ENCODE measurements around the gene CDHR3. TPM values are rescaled to one million over a fixed set of nuclear protein-coding genes. Genes with fewer than 3 reads are reported as not detected.

The CDHR3 gene
- polyA plus RNA-seq, 3 donors, result 0.16 TPM; not detected in 2

GRCh38 chr7:105992905-105993304 lies 29.8 kb downstream of the CDHR3 start:
- H3K36me3 Mint-ChIP-seq, result no peaks in the 10 kb centered on the region
- no peak for TF ChIP-seq CTCF (IDR thresholded peaks at IDR 0.05)
- Histone ChIP-seq H3K79me2 (ENCODE audit: insufficient read depth, low read length) (no peaks in the 10 kb centered on the region), H3K27ac (ENCODE audit: low read depth in 1 of 2, low read length in 2 of 2) (no peak overlapping the region), H3K4me2 (replicated peaks; ENCODE audit: extremely low read depth, low read length, poor library complexity, severe bottlenecking) (no peak overlapping the region), H3K27me3 (ENCODE audit: control insufficient read depth in 2 of 2, insufficient read depth in 2 of 2, low read length in 2 of 2) (peaks cover 0 to 4% of the 10 kb centered on the region in 2 donors), H2AFZ (ENCODE audit: insufficient read depth, low read depth, low read length, poor library complexity, severe bottlenecking) (no peak overlapping the region), H3K36me3 (replicated peaks in 1 of 2; ENCODE audit: control insufficient read depth in 1 of 2, insufficient read depth in 2 of 2, low read length in 2 of 2) (no peaks in the 10 kb centered on the region), H3K9ac (ENCODE audit: insufficient read depth, low read length, poor library complexity, severe bottlenecking) (no peak overlapping the region), H3K4me1 (ENCODE audit: control insufficient read depth in 1 of 2, insufficient read depth in 2 of 2, low read length in 2 of 2) (no peaks in the 10 kb centered on the region), H4K20me1 (ENCODE audit: insufficient read depth, low read length) (no peaks in the 10 kb centered on the region), H3K4me3 (replicated peaks in 1 of 3; ENCODE audit: low read depth in 2 of 3, low read length in 3 of 3) (no peak overlapping the region), H3K9me3 (replicated peaks in 1 of 2; ENCODE audit: control insufficient read depth in 1 of 2, insufficient read depth in 1 of 2, low read length in 2 of 2) (no peaks in the 10 kb centered on the region)
- intact Hi-C loops (cut with micrococcal nuclease), result no loop called here
- H3K27me3 Mint-ChIP-seq (ENCODE audit: low read depth in 3 of 3), result peaks cover 2 to 21% (median 7%) of the 10 kb centered on the region in 3 donors
- DNase-seq, result no peak
- H3K9me3 Mint-ChIP-seq, result peaks cover 0 to 1% (median 0%) of the 10 kb centered on the region in 7 donors
- no peak overlapping the region for H3K27ac Mint-ChIP-seq
- peaks cover 3% of the 10 kb centered on the region for H3K4me1 Mint-ChIP-seq
- WGBS (ENCODE audit: insufficient coverage), result 0% methylated on average over 3 of the region's 7 CpGs
- H3K4me3 Mint-ChIP-seq, result no peak overlapping the region

DNA sequence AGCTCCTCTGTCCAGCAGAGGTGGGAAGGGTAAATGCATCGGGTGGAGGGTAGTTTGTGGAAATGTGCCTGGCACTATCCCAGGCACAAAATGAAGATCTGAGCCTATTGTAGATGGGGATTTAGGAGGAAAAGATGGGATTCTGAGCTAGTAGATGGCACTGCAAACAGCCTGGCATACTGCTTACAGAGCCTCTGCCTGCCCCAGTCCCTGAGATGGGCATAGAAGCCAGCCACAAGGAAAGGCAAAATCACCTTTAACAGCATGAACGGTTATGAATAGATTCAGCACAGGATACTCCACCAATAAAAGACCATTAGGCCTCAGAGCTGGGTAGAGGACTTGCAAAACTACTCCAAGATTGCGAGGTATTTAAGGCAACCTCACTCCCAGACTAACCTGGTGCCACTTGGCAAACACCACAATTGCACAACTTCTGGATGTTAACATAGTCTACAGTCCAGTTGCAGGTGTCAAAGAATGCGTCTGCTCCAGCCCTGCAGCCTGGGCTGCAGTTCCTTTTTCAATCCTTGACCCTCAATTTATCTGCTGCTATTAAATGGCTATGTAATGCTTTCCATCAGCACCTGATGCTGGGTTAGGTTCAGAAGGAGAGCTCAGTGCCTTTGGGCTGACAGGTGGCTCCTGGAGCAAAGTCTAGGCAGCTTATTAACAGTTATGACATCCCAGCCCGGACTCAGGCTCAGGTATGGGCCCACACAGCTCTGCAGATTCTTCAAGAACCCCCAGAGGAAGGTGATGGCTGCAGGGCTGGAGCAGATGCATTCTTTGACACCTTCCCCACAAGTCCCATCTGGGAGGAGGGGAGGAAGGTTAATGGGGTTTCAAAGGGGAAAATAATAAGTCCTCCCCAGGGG lies 34.0 kb downstream of the CDHR3 start:
- H3K4me1 ChIP-seq (ENCODE audit: control insufficient read depth in 1 of 2, insufficient read depth in 2 of 2, low read length in 2 of 2), result no peaks in the 10 kb centered on the region
- no peak overlapping the region for H3K9ac ChIP-seq (ENCODE audit: insufficient read depth, low read length, poor library complexity, severe bottlenecking)
- Mint-ChIP-seq H3K9me3 (no peaks in the 10 kb centered on the region), H3K4me1 (peaks cover 3% of the 10 kb centered on the region), H3K27ac (no peak overlapping the region), H3K4me3 (no peak overlapping the region), H3K27me3 (ENCODE audit: low read depth in 3 of 3) (peaks cover 9 to 22% (median 10%) of the 10 kb centered on the region in 3 donors), H3K36me3 (no peaks in the 10 kb centered on the region)
- no peak overlapping the region for H3K4me3 ChIP-seq (replicated peaks in 1 of 3; ENCODE audit: low read depth in 2 of 3, low read length in 3 of 3)
- no peak overlapping the region for H2AFZ ChIP-seq (ENCODE audit: insufficient read depth, low read depth, low read length, poor library complexity, severe bottlenecking)
- H3K27ac ChIP-seq (ENCODE audit: low read depth in 1 of 2, low read length in 2 of 2), result no peak overlapping the region
- 80% methylated on average over 3 of the region's 5 CpGs for WGBS (ENCODE audit: insufficient coverage)
- no peaks in the 10 kb centered on the region for H3K36me3 ChIP-seq (replicated peaks in 1 of 2; ENCODE audit: control insufficient read depth in 1 of 2, insufficient read depth in 2 of 2, low read length in 2 of 2)
- H3K27me3 ChIP-seq (ENCODE audit: control insufficient read depth in 2 of 2, insufficient read depth in 2 of 2, low read length in 2 of 2), result peaks cover 0 to 4% of the 10 kb centered on the region in 2 donors
- H4K20me1 ChIP-seq (ENCODE audit: insufficient read depth, low read length), result no peaks in the 10 kb centered on the region
- H3K4me2 ChIP-seq (replicated peaks; ENCODE audit: extremely low read depth, low read length, poor library complexity, severe bottlenecking), result no peak overlapping the region
- DNase-seq, result no peak
- H3K79me2 ChIP-seq (ENCODE audit: insufficient read depth, low read length), result no peaks in the 10 kb centered on the region
- TF ChIP-seq CTCF (IDR thresholded peaks at IDR 0.05), result no peak
- intact Hi-C loops (cut with micrococcal nuclease), result no loop called here
- no peaks in the 10 kb centered on the region for H3K9me3 ChIP-seq (replicated peaks in 1 of 2; ENCODE audit: control insufficient read depth in 1 of 2, insufficient read depth in 1 of 2, low read length in 2 of 2)

Measured in CD14-positive monocyte (primary cell).